HEK293 (cell line): ENCODE measurements around the gene KXD1.
A peak's percentile ranks its signal among the peaks of the same experiment; 100 is the strongest.

Source experiments
- FEZF1 ChIP-seq: fragments of 450-650 bp; formaldehyde crosslinking; IDR thresholded peaks from 2 replicates; pipeline ENCODE4 v1.5.1; 2016; ENCODE audit warnings: missing biosample characterization, missing genetic modification characterization
- GFI1B ChIP-seq: fragments of 450-650 bp; formaldehyde crosslinking; IDR thresholded peaks from 2 replicates; pipeline ENCODE4 v1.5.1; 2016; ENCODE audit warnings: missing biosample characterization, missing genetic modification characterization
- KLF10 ChIP-seq: fragments of 450-650 bp; IDR thresholded peaks from 2 replicates; pipeline ENCODE4 v1.5.1; 2018; ENCODE audit warnings: missing biosample characterization, mild to moderate bottlenecking, missing genetic modification characterization
- SCRT2 ChIP-seq: fragments of 450-650 bp; formaldehyde crosslinking; IDR thresholded peaks from 2 replicates; pipeline ENCODE4 v1.5.1; 2016; ENCODE audit warnings: missing biosample characterization, missing genetic modification characterization
- YY2 ChIP-seq: fragments of 450-650 bp; formaldehyde crosslinking; IDR thresholded peaks from 2 replicates; pipeline ENCODE4 v1.5.1; 2016; ENCODE audit warnings: missing biosample characterization, missing genetic modification characterization
- ZBTB48 ChIP-seq: fragments of 450-650 bp; formaldehyde crosslinking; IDR thresholded peaks from 2 replicates; pipeline ENCODE4 v1.5.1; 2016; ENCODE audit warnings: missing biosample characterization, missing genetic modification characterization
- ZNF121 ChIP-seq: fragments of 450-650 bp; formaldehyde crosslinking; IDR thresholded peaks from 2 replicates; pipeline ENCODE4 v1.5.1; 2016; ENCODE audit warnings: missing biosample characterization, missing genetic modification characterization
- ZNF146 ChIP-seq: fragments of 450-650 bp; formaldehyde crosslinking; IDR thresholded peaks from 2 replicates; pipeline ENCODE4 v1.5.1; 2016; ENCODE audit warnings: missing biosample characterization, missing genetic modification characterization
- ZNF157 ChIP-seq: fragments of 450-650 bp; formaldehyde crosslinking; IDR thresholded peaks from 2 replicates; pipeline ENCODE4 v1.5.1; 2016; ENCODE audit warnings: missing biosample characterization, missing genetic modification characterization
- ZNF239 ChIP-seq: fragments of 450-650 bp; formaldehyde crosslinking; IDR thresholded peaks from 2 replicates; pipeline ENCODE4 v1.5.1; 2016; ENCODE audit warnings: missing biosample characterization, missing genetic modification characterization
- ZNF24 ChIP-seq: fragments of 450-650 bp; formaldehyde crosslinking; IDR thresholded peaks from 2 replicates; pipeline ENCODE4 v1.5.1; 2016; ENCODE audit warnings: missing biosample characterization, missing genetic modification characterization
- ZNF248 ChIP-seq: fragments of 450-650 bp; formaldehyde crosslinking; IDR thresholded peaks from 2 replicates; pipeline ENCODE4 v1.5.1; 2017; ENCODE audit warnings: missing biosample characterization, missing genetic modification characterization
- ZNF266 ChIP-seq: fragments of 450-650 bp; formaldehyde crosslinking; IDR thresholded peaks from 2 replicates; pipeline ENCODE4 v1.5.1; 2016; ENCODE audit warnings: missing biosample characterization, missing genetic modification characterization, low read depth
- ZNF48 ChIP-seq: fragments of 450-650 bp; formaldehyde crosslinking; IDR thresholded peaks from 2 replicates; pipeline ENCODE4 v1.5.1; 2016; ENCODE audit warnings: missing biosample characterization, missing genetic modification characterization
- ZNF561 ChIP-seq: fragments of 450-650 bp; IDR thresholded peaks from 2 replicates; pipeline ENCODE4 v1.5.1; 2018; ENCODE audit warnings: missing biosample characterization, missing genetic modification characterization, borderline replicate concordance
- ZNF571 ChIP-seq: fragments of 450-650 bp; formaldehyde crosslinking; IDR thresholded peaks from 2 replicates; pipeline ENCODE4 v1.5.0; 2017; ENCODE audit warnings: missing biosample characterization, missing genetic modification characterization
- ZNF654 ChIP-seq: fragments of 450-650 bp; formaldehyde crosslinking; IDR thresholded peaks from 2 replicates; pipeline ENCODE4 v1.5.1; 2016; ENCODE audit warnings: low read depth, missing biosample characterization, missing genetic modification characterization
- ZNF658 ChIP-seq: fragments of 450-650 bp; formaldehyde crosslinking; IDR thresholded peaks from 2 replicates; pipeline ENCODE4; 2016; ENCODE audit warnings: missing biosample characterization, missing genetic modification characterization
- ZNF747 ChIP-seq: fragments of 450-650 bp; formaldehyde crosslinking; IDR thresholded peaks from 2 replicates; pipeline ENCODE4 v1.5.1; 2016; ENCODE audit warnings: missing biosample characterization, missing genetic modification characterization
- ZNF76 ChIP-seq: fragments of 450-650 bp; formaldehyde crosslinking; IDR thresholded peaks from 2 replicates; pipeline ENCODE4; 2016; ENCODE audit warnings: low read depth, missing biosample characterization, missing genetic modification characterization, borderline replicate concordance
- TF ChIP-seq, protein P1 (sequence below): IDR thresholded peaks from 2 replicates; pipeline ENCODE4 v1.6.1; 2011; ENCODE audit warnings: mild to moderate bottlenecking, low read depth, low read length, borderline replicate concordance
- TF ChIP-seq, protein P2 (sequence below): fragments of 450-650 bp; formaldehyde crosslinking; IDR thresholded peaks from 2 replicates; pipeline ENCODE4 v1.5.1; 2017; ENCODE audit warnings: missing biosample characterization, missing genetic modification characterization
- TF ChIP-seq, protein P3 (sequence below): fragments of 450-650 bp; formaldehyde crosslinking; IDR thresholded peaks from 2 replicates; pipeline ENCODE4 v1.5.1; 2017; ENCODE audit warnings: missing biosample characterization, mild to moderate bottlenecking, missing genetic modification characterization, moderate library complexity
- TF ChIP-seq, protein P4 (sequence below): fragments of 450-650 bp; formaldehyde crosslinking; optimal IDR thresholded peaks from 2 replicates; pipeline ENCODE3; 2016; ENCODE audit warnings: missing biosample characterization, mild to moderate bottlenecking, missing genetic modification characterization
- TF ChIP-seq, protein P5 (sequence below): fragments of 450-650 bp; formaldehyde crosslinking; IDR thresholded peaks from 2 replicates; pipeline ENCODE4 v1.5.1; 2016; ENCODE audit warnings: missing biosample characterization, missing genetic modification characterization, low read depth
- TF ChIP-seq, protein P6 (sequence below): fragments of 450-650 bp; formaldehyde crosslinking; IDR thresholded peaks from 2 replicates; pipeline ENCODE4; 2016; ENCODE audit warnings: missing biosample characterization, missing genetic modification characterization
- TF ChIP-seq, protein P7 (sequence below): fragments of 450-650 bp; formaldehyde crosslinking; IDR thresholded peaks from 2 replicates; pipeline ENCODE4 v1.5.0; 2017; ENCODE audit warnings: missing biosample characterization, missing genetic modification characterization, borderline replicate concordance

KXD1 gene

DNA sequence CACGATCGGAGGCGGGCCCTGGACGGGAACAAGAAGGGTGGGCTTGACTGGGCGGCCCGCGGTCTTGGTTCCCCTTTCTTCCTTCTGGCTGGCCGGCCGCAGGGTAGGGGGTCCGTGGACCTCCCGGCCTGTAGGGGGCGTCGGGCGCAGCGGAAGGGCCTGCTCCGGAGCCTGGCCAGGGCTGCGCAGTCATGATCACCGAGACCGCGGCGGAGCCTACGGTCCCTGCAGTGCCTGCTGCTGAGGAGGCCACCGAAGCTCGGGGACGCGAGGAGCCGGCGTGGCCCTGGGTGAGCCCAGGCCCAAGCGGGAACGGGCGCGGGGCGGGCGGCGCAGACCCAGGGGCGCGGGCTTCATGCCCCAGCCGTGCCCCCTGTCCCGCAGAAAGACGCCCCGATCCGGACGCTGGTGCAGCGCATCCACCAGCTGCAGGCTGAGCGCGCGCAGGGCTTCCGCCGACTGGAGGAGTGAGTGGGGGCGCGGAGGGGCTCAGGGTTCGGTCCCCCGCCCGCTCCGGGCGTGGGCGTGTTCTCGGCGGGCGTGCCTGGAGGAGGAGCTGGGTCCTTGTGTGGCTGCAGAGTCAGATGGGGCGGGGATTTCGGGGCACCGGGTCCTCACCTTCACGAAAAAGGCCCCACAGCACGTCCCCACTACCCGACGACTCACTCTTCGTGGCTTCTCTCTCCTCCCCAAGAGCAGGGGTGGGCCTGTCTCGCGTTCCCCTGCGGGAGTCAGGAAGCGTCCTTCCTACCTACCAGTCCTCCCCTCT is 31.1 kb downstream of the KXD1 start, which contains the start of gene REX1BD (continued):
- TF ChIP-seq, protein P1, sequence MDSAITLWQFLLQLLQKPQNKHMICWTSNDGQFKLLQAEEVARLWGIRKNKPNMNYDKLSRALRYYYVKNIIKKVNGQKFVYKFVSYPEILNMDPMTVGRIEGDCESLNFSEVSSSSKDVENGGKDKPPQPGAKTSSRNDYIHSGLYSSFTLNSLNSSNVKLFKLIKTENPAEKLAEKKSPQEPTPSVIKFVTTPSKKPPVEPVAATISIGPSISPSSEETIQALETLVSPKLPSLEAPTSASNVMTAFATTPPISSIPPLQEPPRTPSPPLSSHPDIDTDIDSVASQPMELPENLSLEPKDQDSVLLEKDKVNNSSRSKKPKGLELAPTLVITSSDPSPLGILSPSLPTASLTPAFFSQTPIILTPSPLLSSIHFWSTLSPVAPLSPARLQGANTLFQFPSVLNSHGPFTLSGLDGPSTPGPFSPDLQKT: no peak
- TF ChIP-seq SCRT2 (tag by site-specific recombination) (peak; percentile 62), ZNF76 (tag by site-specific recombination) (peak; percentile 66; the same call in 1 of the 2 replicates), YY2 (tag by site-specific recombination) (peak; percentile 70), ZNF146 (tag by site-specific recombination) (peak; percentile 35; the same call in 1 of the 2 replicates), ZNF658 (tag by site-specific recombination) (no peak), ZNF571 (no peak), ZNF121 (tag by site-specific recombination) (peak; percentile 63), ZNF157 (tag by site-specific recombination) (no peak), ZNF48 (tag by site-specific recombination) (no peak), ZNF654 (no peak), ZNF266 (no peak), FEZF1 (tag by site-specific recombination) (peak; percentile 5), GFI1B (no peak), ZNF239 (tag by site-specific recombination) (peak; percentile 58; the same call in 1 of the 2 replicates), ZNF747 (no peak), ZNF561 (tag by site-specific recombination) (peak; percentile 99; the same call in 1 of the 2 replicates), ZNF24 (peak; percentile 82), ZNF248 (tag by site-specific recombination) (no peak), KLF10 (tag by site-specific recombination) (peak; percentile 83), ZBTB48 (tag by site-specific recombination) (peak; percentile 99)
- TF ChIP-seq, protein P2, sequence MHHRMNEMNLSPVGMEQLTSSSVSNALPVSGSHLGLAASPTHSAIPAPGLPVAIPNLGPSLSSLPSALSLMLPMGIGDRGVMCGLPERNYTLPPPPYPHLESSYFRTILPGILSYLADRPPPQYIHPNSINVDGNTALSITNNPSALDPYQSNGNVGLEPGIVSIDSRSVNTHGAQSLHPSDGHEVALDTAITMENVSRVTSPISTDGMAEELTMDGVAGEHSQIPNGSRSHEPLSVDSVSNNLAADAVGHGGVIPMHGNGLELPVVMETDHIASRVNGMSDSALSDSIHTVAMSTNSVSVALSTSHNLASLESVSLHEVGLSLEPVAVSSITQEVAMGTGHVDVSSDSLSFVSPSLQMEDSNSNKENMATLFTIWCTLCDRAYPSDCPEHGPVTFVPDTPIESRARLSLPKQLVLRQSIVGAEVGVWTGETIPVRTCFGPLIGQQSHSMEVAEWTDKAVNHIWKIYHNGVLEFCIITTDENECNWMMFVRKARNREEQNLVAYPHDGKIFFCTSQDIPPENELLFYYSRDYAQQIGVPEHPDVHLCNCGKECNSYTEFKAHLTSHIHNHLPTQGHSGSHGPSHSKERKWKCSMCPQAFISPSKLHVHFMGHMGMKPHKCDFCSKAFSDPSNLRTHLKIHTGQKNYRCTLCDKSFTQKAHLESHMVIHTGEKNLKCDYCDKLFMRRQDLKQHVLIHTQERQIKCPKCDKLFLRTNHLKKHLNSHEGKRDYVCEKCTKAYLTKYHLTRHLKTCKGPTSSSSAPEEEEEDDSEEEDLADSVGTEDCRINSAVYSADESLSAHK (tag by site-specific recombination): peak; percentile 29; the same call in 1 of the 2 replicates
- TF ChIP-seq, protein P3, sequence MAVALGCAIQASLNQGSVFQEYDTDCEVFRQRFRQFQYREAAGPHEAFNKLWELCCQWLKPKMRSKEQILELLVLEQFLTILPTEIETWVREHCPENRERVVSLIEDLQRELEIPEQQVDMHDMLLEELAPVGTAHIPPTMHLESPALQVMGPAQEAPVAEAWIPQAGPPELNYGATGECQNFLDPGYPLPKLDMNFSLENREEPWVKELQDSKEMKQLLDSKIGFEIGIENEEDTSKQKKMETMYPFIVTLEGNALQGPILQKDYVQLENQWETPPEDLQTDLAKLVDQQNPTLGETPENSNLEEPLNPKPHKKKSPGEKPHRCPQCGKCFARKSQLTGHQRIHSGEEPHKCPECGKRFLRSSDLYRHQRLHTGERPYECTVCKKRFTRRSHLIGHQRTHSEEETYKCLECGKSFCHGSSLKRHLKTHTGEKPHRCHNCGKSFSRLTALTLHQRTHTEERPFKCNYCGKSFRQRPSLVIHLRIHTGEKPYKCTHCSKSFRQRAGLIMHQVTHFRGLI (tag by site-specific recombination): no peak; the same call in none of the 2 replicates
- TF ChIP-seq, protein P4, sequence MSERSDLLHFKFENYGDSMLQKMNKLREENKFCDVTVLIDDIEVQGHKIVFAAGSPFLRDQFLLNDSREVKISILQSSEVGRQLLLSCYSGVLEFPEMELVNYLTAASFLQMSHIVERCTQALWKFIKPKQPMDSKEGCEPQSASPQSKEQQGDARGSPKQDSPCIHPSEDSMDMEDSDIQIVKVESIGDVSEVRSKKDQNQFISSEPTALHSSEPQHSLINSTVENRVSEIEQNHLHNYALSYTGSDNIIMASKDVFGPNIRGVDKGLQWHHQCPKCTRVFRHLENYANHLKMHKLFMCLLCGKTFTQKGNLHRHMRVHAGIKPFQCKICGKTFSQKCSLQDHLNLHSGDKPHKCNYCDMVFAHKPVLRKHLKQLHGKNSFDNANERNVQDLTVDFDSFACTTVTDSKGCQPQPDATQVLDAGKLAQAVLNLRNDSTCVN (tag by site-specific recombination): peak; percentile 99
- TF ChIP-seq, protein P5, sequence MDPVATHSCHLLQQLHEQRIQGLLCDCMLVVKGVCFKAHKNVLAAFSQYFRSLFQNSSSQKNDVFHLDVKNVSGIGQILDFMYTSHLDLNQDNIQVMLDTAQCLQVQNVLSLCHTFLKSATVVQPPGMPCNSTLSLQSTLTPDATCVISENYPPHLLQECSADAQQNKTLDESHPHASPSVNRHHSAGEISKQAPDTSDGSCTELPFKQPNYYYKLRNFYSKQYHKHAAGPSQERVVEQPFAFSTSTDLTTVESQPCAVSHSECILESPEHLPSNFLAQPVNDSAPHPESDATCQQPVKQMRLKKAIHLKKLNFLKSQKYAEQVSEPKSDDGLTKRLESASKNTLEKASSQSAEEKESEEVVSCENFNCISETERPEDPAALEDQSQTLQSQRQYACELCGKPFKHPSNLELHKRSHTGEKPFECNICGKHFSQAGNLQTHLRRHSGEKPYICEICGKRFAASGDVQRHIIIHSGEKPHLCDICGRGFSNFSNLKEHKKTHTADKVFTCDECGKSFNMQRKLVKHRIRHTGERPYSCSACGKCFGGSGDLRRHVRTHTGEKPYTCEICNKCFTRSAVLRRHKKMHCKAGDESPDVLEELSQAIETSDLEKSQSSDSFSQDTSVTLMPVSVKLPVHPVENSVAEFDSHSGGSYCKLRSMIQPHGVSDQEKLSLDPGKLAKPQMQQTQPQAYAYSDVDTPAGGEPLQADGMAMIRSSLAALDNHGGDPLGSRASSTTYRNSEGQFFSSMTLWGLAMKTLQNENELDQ: no peak
- TF ChIP-seq, protein P6, sequence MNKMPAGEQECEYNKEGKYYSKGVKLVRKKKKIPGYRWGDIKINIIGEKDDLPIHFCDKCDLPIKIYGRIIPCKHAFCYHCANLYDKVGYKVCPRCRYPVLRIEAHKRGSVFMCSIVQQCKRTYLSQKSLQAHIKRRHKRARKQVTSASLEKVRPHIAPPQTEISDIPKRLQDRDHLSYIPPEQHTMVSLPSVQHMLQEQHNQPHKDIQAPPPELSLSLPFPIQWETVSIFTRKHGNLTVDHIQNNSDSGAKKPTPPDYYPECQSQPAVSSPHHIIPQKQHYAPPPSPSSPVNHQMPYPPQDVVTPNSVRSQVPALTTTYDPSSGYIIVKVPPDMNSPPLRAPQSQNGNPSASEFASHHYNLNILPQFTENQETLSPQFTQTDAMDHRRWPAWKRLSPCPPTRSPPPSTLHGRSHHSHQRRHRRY (tag by site-specific recombination): 0 out of 2 replicates have a peak, but pooled peaks have one; percentile 46
- TF ChIP-seq, protein P7, sequence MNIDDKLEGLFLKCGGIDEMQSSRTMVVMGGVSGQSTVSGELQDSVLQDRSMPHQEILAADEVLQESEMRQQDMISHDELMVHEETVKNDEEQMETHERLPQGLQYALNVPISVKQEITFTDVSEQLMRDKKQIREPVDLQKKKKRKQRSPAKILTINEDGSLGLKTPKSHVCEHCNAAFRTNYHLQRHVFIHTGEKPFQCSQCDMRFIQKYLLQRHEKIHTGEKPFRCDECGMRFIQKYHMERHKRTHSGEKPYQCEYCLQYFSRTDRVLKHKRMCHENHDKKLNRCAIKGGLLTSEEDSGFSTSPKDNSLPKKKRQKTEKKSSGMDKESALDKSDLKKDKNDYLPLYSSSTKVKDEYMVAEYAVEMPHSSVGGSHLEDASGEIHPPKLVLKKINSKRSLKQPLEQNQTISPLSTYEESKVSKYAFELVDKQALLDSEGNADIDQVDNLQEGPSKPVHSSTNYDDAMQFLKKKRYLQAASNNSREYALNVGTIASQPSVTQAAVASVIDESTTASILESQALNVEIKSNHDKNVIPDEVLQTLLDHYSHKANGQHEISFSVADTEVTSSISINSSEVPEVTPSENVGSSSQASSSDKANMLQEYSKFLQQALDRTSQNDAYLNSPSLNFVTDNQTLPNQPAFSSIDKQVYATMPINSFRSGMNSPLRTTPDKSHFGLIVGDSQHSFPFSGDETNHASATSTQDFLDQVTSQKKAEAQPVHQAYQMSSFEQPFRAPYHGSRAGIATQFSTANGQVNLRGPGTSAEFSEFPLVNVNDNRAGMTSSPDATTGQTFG (tag by site-specific recombination): peak; percentile 83; the same call in 1 of the 2 replicates
